ENCODE measurements around the gene TSBP1. TPM values are rescaled to one million over a fixed set of nuclear protein-coding genes. Genes with fewer than 3 reads are reported as not detected.
"Not testable (repeated sequence)": the region's sequence is repeated elsewhere in the genome, so short reads cannot be mapped to it uniquely, and the experiment has no call there.

The TSBP1 gene
- total RNA-seq, 1 donor, result not detected

DNA sequence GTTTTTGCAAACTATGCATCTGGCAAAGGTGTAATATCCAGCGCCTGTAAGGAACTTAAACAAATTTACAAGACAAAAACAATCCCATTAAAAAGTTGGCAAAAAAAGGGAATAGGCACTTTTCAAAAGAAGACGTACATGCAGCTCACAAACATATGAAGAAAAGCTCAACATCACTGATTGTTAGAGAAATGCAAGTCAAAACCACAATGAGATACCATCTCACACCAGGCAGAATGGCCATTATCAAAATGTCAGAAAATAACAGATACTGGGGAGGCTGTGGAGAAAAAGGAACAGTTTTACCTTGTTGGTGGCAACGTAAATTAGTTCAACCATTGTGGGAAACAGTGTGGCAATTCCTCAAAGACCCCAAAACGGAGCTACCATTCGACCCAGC lies 54.2 kb downstream of the TSBP1 start:
- peaks cover 6% of the 10 kb centered on the region for H3K27me3 ChIP-seq (ENCODE audit: insufficient read depth, low read length)
- TF ChIP-seq, protein P1, sequence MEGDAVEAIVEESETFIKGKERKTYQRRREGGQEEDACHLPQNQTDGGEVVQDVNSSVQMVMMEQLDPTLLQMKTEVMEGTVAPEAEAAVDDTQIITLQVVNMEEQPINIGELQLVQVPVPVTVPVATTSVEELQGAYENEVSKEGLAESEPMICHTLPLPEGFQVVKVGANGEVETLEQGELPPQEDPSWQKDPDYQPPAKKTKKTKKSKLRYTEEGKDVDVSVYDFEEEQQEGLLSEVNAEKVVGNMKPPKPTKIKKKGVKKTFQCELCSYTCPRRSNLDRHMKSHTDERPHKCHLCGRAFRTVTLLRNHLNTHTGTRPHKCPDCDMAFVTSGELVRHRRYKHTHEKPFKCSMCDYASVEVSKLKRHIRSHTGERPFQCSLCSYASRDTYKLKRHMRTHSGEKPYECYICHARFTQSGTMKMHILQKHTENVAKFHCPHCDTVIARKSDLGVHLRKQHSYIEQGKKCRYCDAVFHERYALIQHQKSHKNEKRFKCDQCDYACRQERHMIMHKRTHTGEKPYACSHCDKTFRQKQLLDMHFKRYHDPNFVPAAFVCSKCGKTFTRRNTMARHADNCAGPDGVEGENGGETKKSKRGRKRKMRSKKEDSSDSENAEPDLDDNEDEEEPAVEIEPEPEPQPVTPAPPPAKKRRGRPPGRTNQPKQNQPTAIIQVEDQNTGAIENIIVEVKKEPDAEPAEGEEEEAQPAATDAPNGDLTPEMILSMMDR (IDR thresholded peaks at IDR 0.05; ENCODE audit: extremely low read depth, low read depth, low read length), result no peak

DNA sequence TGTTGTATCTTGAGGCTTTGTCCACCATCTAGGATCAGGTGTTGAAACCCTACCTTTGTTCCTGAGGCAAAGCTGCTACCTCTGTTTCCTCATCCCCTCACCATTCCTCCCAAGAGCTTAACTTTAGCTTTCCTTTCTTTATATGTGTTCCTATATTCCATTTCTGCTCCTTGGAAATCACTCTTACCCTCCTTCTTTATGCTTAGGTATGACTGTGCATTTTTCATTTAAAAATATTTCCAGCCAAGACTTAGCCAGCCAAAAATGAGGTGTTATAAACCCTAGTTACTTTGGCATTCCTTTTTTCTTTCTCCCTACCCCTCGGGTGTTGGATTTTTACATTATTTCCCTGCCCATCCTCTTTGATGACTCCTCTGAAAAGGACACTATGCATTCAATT lies 57.7 kb downstream of the TSBP1 start:
- Histone ChIP-seq H3K27ac (ENCODE audit: low read depth, low read length) (no peak overlapping the region), H3K79me2 (ENCODE audit: insufficient read depth, low read length) (no peaks in the 10 kb centered on the region), H3K9me3 (ENCODE audit: low read depth, low read length) (no peaks in the 10 kb centered on the region), H3K36me3 (ENCODE audit: insufficient read depth, low read length) (no peaks in the 10 kb centered on the region), H3K4me2 (ENCODE audit: insufficient read depth, low read length) (no peak overlapping the region), H4K20me1 (ENCODE audit: insufficient read depth, low read length) (no peaks in the 10 kb centered on the region), H2AFZ (ENCODE audit: low read length) (no peak overlapping the region), H3K4me3 (ENCODE audit: insufficient read depth, low read length) (no peak overlapping the region), H3K27me3 (ENCODE audit: insufficient read depth, low read length) (no peaks in the 10 kb centered on the region), H3K4me1 (ENCODE audit: insufficient read depth, low read length) (no peaks in the 10 kb centered on the region)
- TF ChIP-seq, protein P1 (IDR thresholded peaks at IDR 0.05; ENCODE audit: extremely low read depth, low read depth, low read length), result no peak
- DNase-seq (ENCODE audit: insufficient read length, low spot score, missing footprints), result no peak

More for the DNA sequence above, 54.2 kb downstream of the TSBP1 start:
- H3K36me3 ChIP-seq (ENCODE audit: insufficient read depth, low read length), result no peaks in the 10 kb centered on the region
- no peaks in the 10 kb centered on the region for H3K9me3 ChIP-seq (ENCODE audit: low read depth, low read length)
- H3K27ac ChIP-seq (ENCODE audit: low read depth, low read length), result no peak overlapping the region
- no peak overlapping the region for H3K4me2 ChIP-seq (ENCODE audit: insufficient read depth, low read length)
- no peak overlapping the region for H2AFZ ChIP-seq (ENCODE audit: low read length)
- no peak for DNase-seq (ENCODE audit: insufficient read length, low spot score, missing footprints)
- H3K79me2 ChIP-seq (ENCODE audit: insufficient read depth, low read length), result no peaks in the 10 kb centered on the region
- no peaks in the 10 kb centered on the region for H4K20me1 ChIP-seq (ENCODE audit: insufficient read depth, low read length)
- H3K4me1 ChIP-seq (ENCODE audit: insufficient read depth, low read length), result no peaks in the 10 kb centered on the region
- no peak overlapping the region for H3K4me3 ChIP-seq (ENCODE audit: insufficient read depth, low read length)

DNA sequence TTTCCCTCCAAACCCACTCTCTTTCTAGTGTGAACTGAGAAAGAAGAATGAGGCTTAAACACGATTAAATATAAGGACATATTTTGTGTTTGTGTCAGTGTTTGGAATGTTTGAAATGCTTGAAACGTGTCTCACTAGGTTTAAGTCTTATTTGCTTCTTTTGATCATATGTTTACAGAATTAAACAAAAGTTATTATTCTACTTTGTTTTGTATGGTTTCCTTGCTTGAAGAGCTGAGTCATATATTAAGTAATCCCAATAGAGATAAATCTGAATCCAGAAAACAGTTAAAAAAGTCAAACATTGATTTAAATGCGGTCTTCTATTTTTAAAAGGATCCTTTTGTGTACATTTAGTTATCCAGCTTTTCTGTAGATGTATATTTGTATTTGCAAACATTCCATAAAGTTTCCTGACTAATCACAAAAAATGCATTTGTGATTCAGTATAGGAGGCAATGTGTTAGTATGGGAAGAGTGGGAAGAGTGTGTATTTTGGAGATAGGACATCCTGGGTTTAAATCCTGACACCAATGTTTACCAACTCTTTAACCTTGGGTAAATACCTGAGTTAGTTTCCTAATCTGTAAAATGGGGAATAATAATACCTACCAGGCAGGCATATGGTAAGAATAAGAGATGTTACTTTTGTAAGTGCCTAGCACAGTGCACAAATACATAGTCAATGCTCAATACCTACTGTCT lies 72.9 kb downstream of the TSBP1 start:
- Histone ChIP-seq H4K20me1 (ENCODE audit: insufficient read depth, low read length) (no peaks in the 10 kb centered on the region), H3K36me3 (ENCODE audit: insufficient read depth, low read length) (no peaks in the 10 kb centered on the region), H3K4me3 (ENCODE audit: insufficient read depth, low read length) (no peak overlapping the region), H3K79me2 (ENCODE audit: insufficient read depth, low read length) (no peaks in the 10 kb centered on the region), H2AFZ (ENCODE audit: low read length) (no peak overlapping the region), H3K4me1 (ENCODE audit: insufficient read depth, low read length) (no peaks in the 10 kb centered on the region), H3K27me3 (ENCODE audit: insufficient read depth, low read length) (peaks cover under 1% of the 10 kb centered on the region), H3K4me2 (ENCODE audit: insufficient read depth, low read length) (no peak overlapping the region), H3K9me3 (ENCODE audit: low read depth, low read length) (no peaks in the 10 kb centered on the region), H3K27ac (ENCODE audit: low read depth, low read length) (no peak overlapping the region)
- TF ChIP-seq, protein P1 (IDR thresholded peaks at IDR 0.05; ENCODE audit: extremely low read depth, low read depth, low read length), result no peak
- DNase-seq (ENCODE audit: insufficient read length, low spot score, missing footprints), result peak; percentile 21

DNA sequence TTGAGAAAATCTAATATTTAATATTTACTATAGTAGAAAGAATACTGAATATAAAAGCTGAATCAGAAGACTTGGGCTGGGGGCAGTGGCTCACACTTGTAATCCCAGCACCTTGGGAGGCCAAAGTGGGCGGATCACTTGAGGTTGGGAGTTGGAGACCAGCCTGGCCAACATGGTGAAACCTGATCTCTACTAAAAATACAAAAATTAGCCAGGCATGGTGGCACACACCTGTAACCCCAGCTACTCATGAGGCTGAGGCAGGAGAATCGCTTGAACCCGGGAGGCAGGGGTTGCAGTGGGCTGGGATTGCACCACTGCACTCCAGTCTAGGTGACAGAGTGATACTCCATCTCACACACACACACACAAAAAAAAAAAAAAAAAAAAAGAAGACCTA lies 76.7 kb downstream of the TSBP1 start:
- not testable (repeated sequence) for H3K27ac ChIP-seq (ENCODE audit: low read depth, low read length); DNase-seq (ENCODE audit: insufficient read length, low spot score, missing footprints); H3K79me2 ChIP-seq (ENCODE audit: insufficient read depth, low read length); H3K4me1 ChIP-seq (ENCODE audit: insufficient read depth, low read length); H2AFZ ChIP-seq (ENCODE audit: low read length); H3K4me2 ChIP-seq (ENCODE audit: insufficient read depth, low read length); H3K9me3 ChIP-seq (ENCODE audit: low read depth, low read length); H3K4me3 ChIP-seq (ENCODE audit: insufficient read depth, low read length); H3K36me3 ChIP-seq (ENCODE audit: insufficient read depth, low read length); H3K27me3 ChIP-seq (ENCODE audit: insufficient read depth, low read length); H4K20me1 ChIP-seq (ENCODE audit: insufficient read depth, low read length)
